ENCODE results near the gene NLN. TPM values are rescaled to one million over a fixed set of nuclear protein-coding genes. Genes with fewer than 3 reads are reported as not detected.

The NLN gene
- total and polyA plus RNA-seq, 9 of the 15 experiments (the other 6 are each of a cell fraction or from before 2014, with no cell fraction given), result 6.9 to 45.2 (median 28.8) TPM

GRCh38 chr5:65876496-65876895 lies 154.5 kb downstream of the NLN start:
- in situ Hi-C loops (cut with MboI) (no loop called here), intact Hi-C loops (cut with micrococcal nuclease) (no loop called here)
- Histone ChIP-seq H3K4me1 (replicated peaks in 1 of 2; ENCODE audit: control insufficient read depth in 2 of 2, insufficient read depth in 2 of 2, low read length in 2 of 2) (no peaks in the 10 kb centered on the region), H3K27ac (ENCODE audit: extremely low read depth, low read depth, low read length) (no peak overlapping the region), H4K20me1 (replicated peaks; ENCODE audit: control insufficient read depth, insufficient read depth, low read length) (no peaks in the 10 kb centered on the region), H3K9me1 (ENCODE audit: control insufficient read depth, insufficient read depth, low read length) (no peaks in the 10 kb centered on the region), H3K9ac (ENCODE audit: insufficient read depth in 1 of 2, low read depth in 2 of 2, low read length in 2 of 2) (no peak overlapping the region), H3K4me2 (ENCODE audit: insufficient read depth, low read length) (no peak overlapping the region), H3K4me3 (no peak overlapping the region), H3K9me3 (replicated peaks; ENCODE audit: control insufficient read depth, insufficient read depth, low read depth, low read length) (no peaks in the 10 kb centered on the region), H3K27me3 (ENCODE audit: control insufficient read depth in 2 of 2, insufficient read depth in 2 of 2, low read length in 2 of 2) (no peaks in the 10 kb centered on the region), H3K36me3 (ENCODE audit: control insufficient read depth, insufficient read depth, low read length) (no peaks in the 10 kb centered on the region), H3K79me2 (ENCODE audit: control insufficient read depth, insufficient read depth, low read length) (no peaks in the 10 kb centered on the region), H2AFZ (ENCODE audit: low read depth, low read length) (no peak overlapping the region)
- ChIA-PET CTCF (ENCODE audit: low intra/inter-chr PET ratio) (no interaction called here), POLR2A (no interaction called here)
- FAIRE-seq (no peak), ATAC-seq (no peak), DNase-seq (ENCODE audit: extremely low read depth in 1 of 4, low spot score in 3 of 4) (no peak)
- no TSS peak for BruUV-seq (replicated peaks)
- TF ChIP-seq, protein P1, sequence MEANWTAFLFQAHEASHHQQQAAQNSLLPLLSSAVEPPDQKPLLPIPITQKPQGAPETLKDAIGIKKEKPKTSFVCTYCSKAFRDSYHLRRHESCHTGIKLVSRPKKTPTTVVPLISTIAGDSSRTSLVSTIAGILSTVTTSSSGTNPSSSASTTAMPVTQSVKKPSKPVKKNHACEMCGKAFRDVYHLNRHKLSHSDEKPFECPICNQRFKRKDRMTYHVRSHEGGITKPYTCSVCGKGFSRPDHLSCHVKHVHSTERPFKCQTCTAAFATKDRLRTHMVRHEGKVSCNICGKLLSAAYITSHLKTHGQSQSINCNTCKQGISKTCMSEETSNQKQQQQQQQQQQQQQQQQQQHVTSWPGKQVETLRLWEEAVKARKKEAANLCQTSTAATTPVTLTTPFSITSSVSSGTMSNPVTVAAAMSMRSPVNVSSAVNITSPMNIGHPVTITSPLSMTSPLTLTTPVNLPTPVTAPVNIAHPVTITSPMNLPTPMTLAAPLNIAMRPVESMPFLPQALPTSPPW (CRISPR knock-in tag; IDR thresholded peaks at IDR 0.05), result no peak
- no peak for TF ChIP-seq PCBP2 (IDR thresholded peaks at IDR 0.05; ENCODE audit: low read depth, low read length, poor library complexity, severe bottlenecking)
- TF ChIP-seq ZNF121 (CRISPR knock-in tag; conservative IDR thresholded peaks at IDR 0.05), result no peak
- no peak for TF ChIP-seq ZNF174 (CRISPR knock-in tag; IDR thresholded peaks at IDR 0.05)
- TF ChIP-seq, protein P2, sequence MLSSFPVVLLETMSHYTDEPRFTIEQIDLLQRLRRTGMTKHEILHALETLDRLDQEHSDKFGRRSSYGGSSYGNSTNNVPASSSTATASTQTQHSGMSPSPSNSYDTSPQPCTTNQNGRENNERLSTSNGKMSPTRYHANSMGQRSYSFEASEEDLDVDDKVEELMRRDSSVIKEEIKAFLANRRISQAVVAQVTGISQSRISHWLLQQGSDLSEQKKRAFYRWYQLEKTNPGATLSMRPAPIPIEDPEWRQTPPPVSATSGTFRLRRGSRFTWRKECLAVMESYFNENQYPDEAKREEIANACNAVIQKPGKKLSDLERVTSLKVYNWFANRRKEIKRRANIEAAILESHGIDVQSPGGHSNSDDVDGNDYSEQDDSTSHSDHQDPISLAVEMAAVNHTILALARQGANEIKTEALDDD (IDR thresholded peaks at IDR 0.05), result no peak
- no peak for TF ChIP-seq NBN (IDR thresholded peaks at IDR 0.05; ENCODE audit: low read depth)
- no peak for TF ChIP-seq CREBBP (IDR thresholded peaks at IDR 0.05; ENCODE audit: low read depth, low read length)
- no peak for TF ChIP-seq TRIM25 (IDR thresholded peaks at IDR 0.05; ENCODE audit: borderline replicate concordance)
- TF ChIP-seq HOXB6 (CRISPR knock-in tag; IDR thresholded peaks at IDR 0.05; ENCODE audit: borderline replicate concordance), result no peak
- TF ChIP-seq MYNN (IDR thresholded peaks at IDR 0.05), result no peak
- TF ChIP-seq MYNN (CRISPR knock-in tag; IDR thresholded peaks at IDR 0.05), result no peak
- TF ChIP-seq, protein P3, sequence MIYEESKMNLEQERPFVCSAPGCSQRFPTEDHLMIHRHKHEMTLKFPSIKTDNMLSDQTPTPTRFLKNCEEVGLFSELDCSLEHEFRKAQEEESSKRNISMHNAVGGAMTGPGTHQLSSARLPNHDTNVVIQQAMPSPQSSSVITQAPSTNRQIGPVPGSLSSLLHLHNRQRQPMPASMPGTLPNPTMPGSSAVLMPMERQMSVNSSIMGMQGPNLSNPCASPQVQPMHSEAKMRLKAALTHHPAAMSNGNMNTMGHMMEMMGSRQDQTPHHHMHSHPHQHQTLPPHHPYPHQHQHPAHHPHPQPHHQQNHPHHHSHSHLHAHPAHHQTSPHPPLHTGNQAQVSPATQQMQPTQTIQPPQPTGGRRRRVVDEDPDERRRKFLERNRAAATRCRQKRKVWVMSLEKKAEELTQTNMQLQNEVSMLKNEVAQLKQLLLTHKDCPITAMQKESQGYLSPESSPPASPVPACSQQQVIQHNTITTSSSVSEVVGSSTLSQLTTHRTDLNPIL (CRISPR knock-in tag; IDR thresholded peaks at IDR 0.05), result no peak
- no peak for TF ChIP-seq TCF15 (CRISPR knock-in tag; IDR thresholded peaks at IDR 0.05)
- TF ChIP-seq, protein P4, sequence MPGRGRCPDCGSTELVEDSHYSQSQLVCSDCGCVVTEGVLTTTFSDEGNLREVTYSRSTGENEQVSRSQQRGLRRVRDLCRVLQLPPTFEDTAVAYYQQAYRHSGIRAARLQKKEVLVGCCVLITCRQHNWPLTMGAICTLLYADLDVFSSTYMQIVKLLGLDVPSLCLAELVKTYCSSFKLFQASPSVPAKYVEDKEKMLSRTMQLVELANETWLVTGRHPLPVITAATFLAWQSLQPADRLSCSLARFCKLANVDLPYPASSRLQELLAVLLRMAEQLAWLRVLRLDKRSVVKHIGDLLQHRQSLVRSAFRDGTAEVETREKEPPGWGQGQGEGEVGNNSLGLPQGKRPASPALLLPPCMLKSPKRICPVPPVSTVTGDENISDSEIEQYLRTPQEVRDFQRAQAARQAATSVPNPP (IDR thresholded peaks at IDR 0.05; ENCODE audit: borderline replicate concordance, insufficient read depth, insufficient read length), result no peak
- no peak for TF ChIP-seq ETV6 (IDR thresholded peaks at IDR 0.05; ENCODE audit: borderline replicate concordance in 1 of 2, low read depth in 2 of 2, low read length in 1 of 2)
- TF ChIP-seq ETV6 (CRISPR knock-in tag; IDR thresholded peaks at IDR 0.05; ENCODE audit: borderline replicate concordance), result no peak
